B cell (primary cell): Measurements from ENCODE around the gene SLIT3. TPM values are rescaled to one million over a fixed set of nuclear protein-coding genes. Genes with fewer than 3 reads are reported as not detected.

Experiments used
- ATAC-seq: fragments of 200-7000 bp; cut with Tn5 transposase; one replicate; pipeline ENCODE4 v1.10.0; 2021; ENCODE audit warnings: low read depth, mild to moderate bottlenecking, moderate number of reproducible peaks, moderate library complexity
- CTCF ChIA-PET: fragments of 350-600 bp; sonication (Branson Sonifier 250); formaldehyde crosslinking; loops from one replicate; lab custom pipeline; 2021; ENCODE audit warnings: antibody characterized with exemption, inconsistent platforms; lab: Charles Lee
- POLR2A ChIA-PET: fragments of 350-600 bp; sonication (Branson Sonifier 250); formaldehyde crosslinking; loops from one replicate; lab custom pipeline; 2021; ENCODE audit warnings: antibody characterized with exemption; lab: Charles Lee
- DNase-seq: peaks from one replicate; pipeline ENCODE4 v3.0.0; 2013
- H2AFZ ChIP-seq: 2 replicates; pipeline ENCODE4 v1.6.1; 2012; ENCODE audit warnings: mild to moderate bottlenecking, low read depth, low read length; ENCODE audit not compliant: insufficient read depth, poor library complexity, severe bottlenecking
- H3K27ac ChIP-seq, 2 donors: 1 replicate in 1 of 2; 2 replicates in 1 of 2; pipeline ENCODE4 v1.5.1; 2012 to 2013; ENCODE audit warnings: low read length in 2 of 2, mild to moderate bottlenecking in 2 of 2, moderate library complexity in 1 of 2
- H3K27me3 ChIP-seq, 4 experiments: fragments of 200-600 bp in 1 of 4; sonication (generic) in 1 of 4; replicated peaks in 1 of 4; 1 replicate in 2 of 4; 2 replicates in 2 of 4; pipeline versions ENCODE4 v1.6.1 to v1.7.0; 2013 to 2016; ENCODE audit warnings: low read length in 3 of 4, mild to moderate bottlenecking in 2 of 4, mixed read lengths in 1 of 4, moderate library complexity in 1 of 4; ENCODE audit not compliant: insufficient read depth in 4 of 4, control insufficient read depth in 3 of 4; ENCODE audit errors: control extremely low read depth in 1 of 4
- H3K36me3 ChIP-seq, 2 experiments: replicated peaks in 1 of 2; 1 replicate in 1 of 2; 2 replicates in 1 of 2; pipeline versions ENCODE4 v1.6.1 to v1.7.1; 2013; ENCODE audit warnings: low read length in 1 of 2; ENCODE audit not compliant: insufficient read depth in 2 of 2, control insufficient read depth in 1 of 2; ENCODE audit errors: control extremely low read depth in 1 of 2, extremely low read depth in 1 of 2
- H3K4me1 ChIP-seq, 2 donors: fragments of 200-600 bp in 1 of 2; sonication (generic) in 1 of 2; 1 replicate in 1 of 2; 2 replicates in 1 of 2; pipeline versions ENCODE4 v1.5.1 to v1.6.1; 2013 to 2017; ENCODE audit warnings: low read length in 2 of 2; ENCODE audit not compliant: control insufficient read depth in 2 of 2, insufficient read depth in 2 of 2
- H3K4me2 ChIP-seq: replicated peaks from 2 replicates; pipeline ENCODE3; 2012; ENCODE audit warnings: mild to moderate bottlenecking, low read depth, low read length; ENCODE audit not compliant: poor library complexity, severe bottlenecking
- H3K4me3 ChIP-seq, 5 experiments: fragments of 200-600 bp in 1 of 5; sonication (generic) in 1 of 5; 1 replicate in 3 of 5; 2 replicates in 2 of 5; pipeline versions ENCODE4 v1.5.1 to v1.7.0; 2011 to 2016; ENCODE audit warnings: low read length in 4 of 5, mild to moderate bottlenecking in 4 of 5, low read depth in 2 of 5, control low read depth in 1 of 5, moderate library complexity in 1 of 5; ENCODE audit not compliant: insufficient read depth in 1 of 5; ENCODE audit errors: control extremely low read depth in 1 of 5, extremely low read depth in 1 of 5
- H3K79me2 ChIP-seq: fragments of 200-600 bp; sonication (generic); one replicate; pipeline ENCODE4 v1.6.0; 2016; ENCODE audit warnings: low read length; ENCODE audit not compliant: control insufficient read depth, insufficient read depth
- H3K9ac ChIP-seq: fragments of 200-600 bp; sonication (generic); 2 replicates; pipeline ENCODE4 v1.6.1; 2017; ENCODE audit warnings: mild to moderate bottlenecking, low read length, moderate library complexity
- H3K9me3 ChIP-seq, 3 donors: one replicate each; pipeline versions ENCODE4 v1.6.1 to v1.7.1; 2013; ENCODE audit warnings: low read length in 2 of 3; ENCODE audit not compliant: control insufficient read depth in 2 of 3, insufficient read depth in 1 of 3; ENCODE audit errors: control extremely low read depth in 1 of 3
- H4K20me1 ChIP-seq: 2 replicates; pipeline ENCODE4 v1.6.0; 2012; ENCODE audit warnings: mild to moderate bottlenecking, low read length; ENCODE audit not compliant: insufficient read depth, control insufficient read depth, poor library complexity, severe bottlenecking
- H3K27ac Mint-ChIP-seq: one replicate; pipeline ENCODE4 v1.8.0; 2021; ENCODE audit warnings: mixed read lengths
- H3K27me3 Mint-ChIP-seq: one replicate; pipeline ENCODE4 v1.8.0; 2021; ENCODE audit warnings: mixed read lengths
- H3K4me1 Mint-ChIP-seq: one replicate; pipeline ENCODE4 v1.8.0; 2021; ENCODE audit warnings: mixed read lengths
- H3K4me3 Mint-ChIP-seq: one replicate; pipeline ENCODE4 v1.8.0; 2021; ENCODE audit warnings: mixed read lengths
- H3K9me3 Mint-ChIP-seq: one replicate; pipeline ENCODE4 v1.8.0; 2022; ENCODE audit warnings: mixed read lengths; ENCODE audit not compliant: insufficient read depth
- CTCF ChIP-seq: fragments of 200-600 bp; IDR thresholded peaks from one replicate; pipeline ENCODE4 v1.8.0; 2022; ENCODE audit warnings: antibody characterized with exemption, mild to moderate bottlenecking
- EZH2 ChIP-seq: IDR thresholded peaks from 2 replicates; pipeline ENCODE4 v1.6.1; 2012; ENCODE audit warnings: borderline replicate concordance, low read depth, mild to moderate bottlenecking, moderate library complexity, low read length; ENCODE audit not compliant: insufficient read depth, poor library complexity, severe bottlenecking
- WGBS: methylation state at CpG from one replicate; pipeline ENCODE4 v1.1.5; 2013; ENCODE audit warnings: missing lambda C conversion rate; ENCODE audit not compliant: insufficient coverage; 5-methylcytosine and 5-hydroxymethylcytosine counted together
- intact Hi-C: fragments of 100-400 bp; cut with micrococcal nuclease; formaldehyde crosslinking; loops from one replicate; pipeline ENCODE4 v1.10.0; 2022
- polyA plus RNA-seq: library from polyadenylated mRNA; depleted of rRNA; stranded (reverse); fragments of >200 nt; gene quantifications from 2 replicates; pipeline ENCODE4 v1.2.3, GENCODE V29; 2012
- total RNA-seq, 2 donors: library from RNA; stranded (reverse); fragments of 120-200 nt in 1 of 2; gene quantifications; 1 replicate in 1 of 2; 2 replicates in 1 of 2; pipeline versions ENCODE4 v1.2.3 to v1.2.4, GENCODE V29; 2013 to 2022

SLIT3 gene
- total and polyA plus RNA-seq, 2 donors (not counting 1 experiment from before 2014, with no cell fraction given): not detected

GRCh38 chr5:168820874-168821273, 480.1 kb downstream of the SLIT3 start:
- TF ChIP-seq CTCF (no peak), EZH2 (no peak)
- peaks cover 6% of the 10 kb centered on the region for H3K27me3 Mint-ChIP-seq
- no peak overlapping the region for H3K4me3 Mint-ChIP-seq
- H3K9me3 Mint-ChIP-seq: no peaks in the 10 kb centered on the region
- Histone ChIP-seq H3K36me3 (no peaks in the 10 kb centered on the region), H2AFZ (no peak overlapping the region), H3K79me2 (no peaks in the 10 kb centered on the region), H3K9me3 (no peaks in the 10 kb centered on the region), H4K20me1 (no peaks in the 10 kb centered on the region), H3K4me2 (no peak overlapping the region), H3K4me3 (no peak overlapping the region), H3K27me3 (no peaks in the 10 kb centered on the region), H3K9ac (no peak overlapping the region), H3K4me1 (no peaks in the 10 kb centered on the region), H3K27ac (no peak overlapping the region)
- no peak overlapping the region for H3K27ac Mint-ChIP-seq
- H3K4me1 Mint-ChIP-seq: no peaks in the 10 kb centered on the region
- ChIA-PET POLR2A (no interaction called here), CTCF (no interaction called here)
- 70% methylated on average over 2 of the region's 5 CpGs for WGBS
- no peak for ATAC-seq
- intact Hi-C loops: no loop called here
- DNase-seq: no peak

- 94% methylated on average over 14 of the region's 16 CpGs for WGBS
- intact Hi-C loops: no loop called here
- Histone ChIP-seq H3K36me3 (no peaks in the 10 kb centered on the region), H3K27me3 (no peaks in the 10 kb centered on the region), H3K4me1 (no peaks in the 10 kb centered on the region), H4K20me1 (no peaks in the 10 kb centered on the region), H3K79me2 (no peaks in the 10 kb centered on the region), H3K27ac (no peak overlapping the region), H3K9me3 (no peaks in the 10 kb centered on the region), H2AFZ (no peak overlapping the region), H3K9ac (no peak overlapping the region), H3K4me3 (no peak overlapping the region), H3K4me2 (no peak overlapping the region)
- no peak overlapping the region for H3K27ac Mint-ChIP-seq
- CTCF ChIA-PET: no interaction called here
- H3K27me3 Mint-ChIP-seq: peaks cover 6% of the 10 kb centered on the region
- H3K4me1 Mint-ChIP-seq: no peaks in the 10 kb centered on the region
- H3K9me3 Mint-ChIP-seq: no peaks in the 10 kb centered on the region
- TF ChIP-seq EZH2 (no peak), CTCF (no peak)
- POLR2A ChIA-PET: no interaction called here
- no peak for DNase-seq
- no peak overlapping the region for H3K4me3 Mint-ChIP-seq
- no peak for ATAC-seq
Measured at GRCh38 chr5:168819004-168819621, 481.8 kb downstream of the SLIT3 start.
